Fibroblast of peridontal ligament (primary cell): ENCODE measurements around the gene WDR48.
A peak's percentile ranks its signal among the peaks of the same experiment; 100 is the strongest.

Experiments
- DNase-seq: peaks from one replicate; pipeline ENCODE4 v3.0.0-alpha.2; 2010; ENCODE audit errors: extremely low read depth

WDR48 gene

DNA sequence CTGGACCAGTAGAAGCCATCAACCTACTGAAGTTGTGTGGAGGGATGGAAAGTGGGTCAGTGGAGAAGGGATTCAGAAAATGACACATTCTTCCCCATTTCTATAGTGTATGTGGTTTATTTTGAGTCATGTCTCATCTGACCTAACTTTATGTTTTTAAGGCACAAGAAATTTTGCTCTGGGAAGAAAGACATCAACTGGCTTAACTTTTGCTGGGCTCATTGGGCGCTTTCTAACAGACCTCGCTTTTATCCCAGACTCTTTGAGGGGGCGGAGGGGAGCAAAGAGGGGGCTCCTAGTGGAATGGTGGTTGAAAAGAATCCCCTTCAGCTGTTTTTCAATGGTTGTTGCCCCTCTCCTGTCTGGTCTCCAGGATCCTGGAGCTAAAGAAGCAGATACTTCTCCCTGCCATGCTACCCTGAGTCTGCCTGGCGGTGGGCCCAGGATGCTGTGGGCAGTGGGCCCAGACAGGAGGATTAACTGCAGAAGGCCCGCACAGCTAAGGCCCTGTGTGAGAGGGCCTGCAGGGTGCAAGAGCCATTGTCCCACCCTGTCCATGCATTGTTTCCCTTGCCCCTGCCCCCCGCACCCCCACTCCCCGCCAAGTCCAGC is 87.1 kb downstream of the WDR48 start:
- peak; percentile 45 for DNase-seq

DNA sequence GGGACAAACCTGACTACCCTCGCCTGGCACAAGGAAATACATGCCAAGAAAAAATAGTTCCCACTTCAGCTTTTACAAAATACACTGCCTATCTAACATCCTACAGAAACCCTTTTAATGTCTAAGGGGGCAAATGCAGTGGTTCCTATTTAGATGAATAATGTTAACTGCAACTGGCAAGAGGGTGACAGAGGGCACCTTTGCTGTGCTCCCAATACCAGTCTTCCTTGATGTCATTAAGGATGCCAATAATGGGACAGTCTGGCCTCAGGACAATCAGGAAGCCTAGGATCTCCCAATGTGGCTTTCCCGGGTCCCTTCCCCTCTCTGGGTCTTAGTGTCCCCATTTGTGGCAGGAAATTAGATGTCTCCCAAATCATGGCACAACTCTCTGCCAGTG is 87.6 kb downstream of the WDR48 start:
- no peak for DNase-seq

DNA sequence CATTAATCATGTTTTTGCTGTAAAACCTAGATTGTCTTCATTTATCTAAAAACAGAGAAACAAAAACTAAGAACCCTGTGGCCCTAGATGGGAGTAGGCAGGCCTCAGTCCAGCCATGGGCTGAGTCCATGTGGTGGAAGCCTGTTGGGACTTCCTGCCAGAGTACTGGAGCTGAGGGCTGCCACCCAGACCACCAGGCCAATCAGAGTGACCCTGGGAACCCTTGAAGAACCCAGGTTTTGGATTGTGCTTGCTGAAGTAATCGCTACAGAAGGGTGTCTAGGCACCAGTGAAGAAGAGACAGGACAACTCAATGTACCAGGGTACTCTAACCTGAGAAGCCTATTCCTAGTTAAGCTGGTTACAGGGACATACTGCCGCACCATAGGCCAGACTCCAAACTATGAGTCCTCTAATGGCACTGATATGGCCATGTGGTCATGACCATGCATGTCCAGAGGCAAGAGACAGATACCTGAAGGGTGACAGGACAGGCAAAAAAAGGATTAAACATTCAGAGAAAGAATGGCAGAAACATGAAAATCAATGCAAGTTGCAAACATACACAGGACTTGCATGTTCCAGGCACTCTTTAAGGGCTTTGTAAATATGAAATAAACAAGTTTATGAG is 88.6 kb downstream of the WDR48 start:
- DNase-seq = no peak

DNA sequence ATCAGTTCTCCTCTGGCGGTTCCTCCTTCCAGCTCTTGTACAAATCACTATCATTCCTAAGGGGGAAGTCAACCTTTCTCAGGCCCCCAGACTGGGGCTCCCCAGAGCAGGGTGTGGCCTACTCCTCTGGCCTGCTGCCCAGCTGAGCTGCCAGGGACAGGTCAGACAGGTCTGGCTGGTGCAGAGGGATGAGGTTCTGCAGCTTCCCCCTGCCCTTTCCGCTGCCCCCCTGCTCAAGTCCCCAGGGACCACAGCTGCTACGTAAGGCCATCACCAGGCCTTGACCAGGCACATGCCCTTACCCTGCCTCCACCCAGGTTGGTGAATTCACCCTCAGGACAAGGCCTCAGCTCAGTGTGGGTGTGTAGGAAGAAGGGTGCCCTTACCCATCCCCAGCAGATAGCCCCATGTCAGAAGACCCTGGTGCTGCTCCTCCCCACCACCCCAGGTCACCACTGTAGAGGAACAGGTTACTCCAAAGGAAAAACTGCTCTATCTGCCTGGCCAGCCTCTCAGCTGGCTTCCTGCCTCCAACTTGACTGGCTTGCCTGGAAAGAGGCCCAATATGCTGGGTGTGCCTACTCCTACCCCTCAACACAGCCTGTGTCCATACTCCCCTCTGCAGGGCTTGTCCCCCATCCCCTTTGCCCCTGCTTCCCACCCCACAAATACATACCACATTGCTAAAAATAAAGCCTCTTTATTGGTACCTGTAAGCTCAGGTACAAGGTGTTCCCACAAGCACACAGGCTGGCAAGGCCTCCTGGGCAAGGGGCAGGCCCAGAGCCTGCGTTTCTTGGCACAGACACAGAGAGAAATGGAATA is 89.6 kb downstream of the WDR48 start:
- no peak for DNase-seq

DNA sequence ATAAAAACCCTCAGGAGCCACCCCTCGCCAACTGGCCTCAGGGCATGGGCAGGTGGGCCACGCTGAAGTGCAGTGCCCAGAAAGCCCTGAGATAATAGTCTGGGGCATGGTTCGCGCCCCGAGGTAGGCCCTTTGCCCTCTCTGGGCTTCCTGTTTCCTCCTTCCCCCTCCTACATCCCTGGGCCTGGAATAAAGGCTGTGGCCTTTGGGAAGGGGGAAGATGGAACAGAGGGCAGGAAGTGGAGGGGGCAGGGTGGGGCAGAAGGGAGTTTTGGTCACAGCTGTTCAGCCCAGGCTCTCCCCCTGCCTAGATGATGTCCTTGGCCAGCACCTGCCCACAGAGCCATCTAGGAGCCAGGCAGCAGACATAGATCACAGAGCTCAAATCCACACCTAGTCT is 90.3 kb downstream of the WDR48 start:
- DNase-seq = no peak

DNA sequence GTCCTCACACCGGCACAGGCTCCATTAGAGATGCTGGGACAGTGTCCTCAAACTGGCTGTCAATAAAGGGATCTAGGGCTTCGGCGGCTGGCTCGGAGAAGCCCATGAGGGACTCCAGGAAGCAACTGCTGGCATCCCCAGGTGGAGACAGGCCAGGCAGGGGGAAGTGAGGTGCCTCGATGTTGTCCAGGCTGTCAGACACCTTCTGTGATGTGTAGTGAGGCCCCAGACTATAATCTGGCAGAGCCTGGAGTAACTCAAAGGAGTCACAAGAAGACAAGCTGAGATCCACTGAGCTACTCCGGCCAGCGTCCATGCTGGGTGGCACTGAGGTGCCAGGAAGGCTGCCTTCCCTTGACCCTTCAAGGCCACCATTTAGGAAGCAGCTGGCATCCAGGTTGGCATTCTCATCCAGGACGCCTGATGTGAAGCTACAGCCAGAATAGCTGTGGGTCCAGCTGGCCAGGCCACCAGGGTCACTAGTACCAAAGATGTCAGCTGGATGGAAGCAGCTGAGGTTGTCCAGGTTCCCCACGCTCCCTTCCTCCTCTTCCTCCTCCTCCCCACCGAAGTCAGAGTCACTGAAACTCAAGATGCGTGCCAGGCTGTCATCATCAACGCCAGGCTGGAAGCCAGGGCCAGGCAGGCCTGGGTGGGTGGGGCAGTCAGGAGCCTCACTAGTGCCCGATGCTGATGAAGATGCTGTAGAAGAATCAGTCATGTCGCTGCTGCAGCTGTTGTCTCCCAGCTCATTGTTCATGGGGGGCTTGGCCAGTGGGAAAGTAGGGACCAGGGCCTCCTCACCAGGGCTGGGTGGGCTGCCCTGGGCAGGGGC is 91.5 kb downstream of the WDR48 start:
- no peak for DNase-seq

DNA sequence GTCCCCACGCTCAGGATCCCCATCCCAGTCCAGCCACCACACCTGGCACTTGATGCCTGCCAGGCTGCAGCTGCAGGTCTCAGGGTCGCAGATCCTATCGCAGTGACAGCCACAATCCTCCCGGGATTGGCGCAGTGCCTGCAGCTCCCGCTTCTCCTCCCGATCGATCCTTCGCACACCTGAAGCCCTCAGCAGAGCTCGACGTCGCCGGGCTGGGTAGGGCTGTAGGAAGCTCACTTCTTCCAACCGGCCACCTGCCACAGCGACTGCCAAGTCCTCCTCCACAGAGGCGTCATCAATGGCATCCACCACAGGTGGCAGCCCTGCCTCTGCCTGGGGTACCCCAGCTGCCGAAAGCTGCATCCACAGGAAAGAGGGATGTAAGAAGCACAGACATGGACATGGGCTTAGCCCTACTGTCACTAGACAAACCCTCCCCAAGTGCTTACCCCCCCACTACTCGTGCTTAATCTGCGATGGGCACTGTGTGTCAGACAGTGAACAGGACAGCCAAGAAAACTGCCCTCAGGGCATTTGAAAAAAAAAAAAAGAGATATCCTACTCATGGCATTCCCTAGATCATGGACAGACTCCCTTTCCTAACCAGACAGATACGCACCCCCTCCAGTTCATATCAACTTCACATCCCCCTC is 92.4 kb downstream of the WDR48 start:
- DNase-seq = no peak

DNA sequence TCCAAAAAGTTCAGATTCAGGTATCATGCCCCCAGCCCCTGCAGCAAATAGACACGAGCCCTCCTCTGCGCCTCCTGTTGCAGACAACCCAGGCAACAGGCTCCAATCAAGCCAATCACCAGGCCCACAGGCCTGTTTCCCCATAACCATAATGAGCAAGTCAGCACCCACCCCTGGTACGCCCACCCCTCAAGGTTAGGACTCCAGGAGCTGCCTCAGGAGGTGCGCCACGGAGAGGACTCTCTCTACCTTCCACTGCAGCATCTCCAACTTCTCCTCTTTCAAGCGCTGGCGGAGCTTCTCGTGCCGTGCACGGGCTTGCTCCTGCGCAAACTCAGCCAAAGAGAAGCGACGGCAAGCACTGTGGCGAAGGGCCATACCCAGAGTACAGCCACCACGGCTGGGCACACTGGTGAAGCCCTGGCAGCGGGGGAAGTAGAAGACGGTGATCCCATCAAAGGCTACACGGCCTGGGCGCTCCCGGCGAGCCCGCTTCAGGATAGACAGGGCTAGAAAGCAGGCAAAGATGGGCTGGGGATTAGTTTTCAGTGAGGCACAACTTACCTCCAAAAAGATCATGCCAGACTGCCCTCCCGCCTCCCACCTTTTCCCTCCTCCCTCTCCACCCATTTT is 93.0 kb downstream of the WDR48 start:
- no peak for DNase-seq

DNA sequence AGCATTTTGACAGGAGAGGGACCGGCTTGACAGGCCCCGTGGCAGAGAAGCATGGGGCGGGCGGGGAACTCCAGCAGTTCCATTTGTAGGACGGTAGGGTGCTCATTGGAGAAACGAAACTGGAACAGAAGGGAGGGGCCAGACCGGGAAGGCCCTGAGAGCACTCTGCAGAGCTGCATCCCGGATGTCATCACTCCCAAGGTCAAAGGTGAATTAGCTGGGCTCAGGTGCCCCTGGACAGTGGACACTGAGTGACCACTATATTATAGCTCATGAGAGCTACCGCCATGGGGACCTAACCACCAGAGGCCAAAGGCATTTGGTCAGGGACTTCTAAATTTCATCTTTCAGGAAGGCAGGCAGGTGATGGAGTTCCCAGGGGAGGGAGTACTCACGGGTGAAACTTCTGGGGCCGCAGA is 94.3 kb downstream of the WDR48 start:
- DNase-seq = no peak
